ENCODE data around the gene ADH1A.

- TF ChIP-seq EZH2 (IDR thresholded peaks at IDR 0.05; ENCODE audit: low read length): no peak
- no peak for TF ChIP-seq CTCF (optimal IDR thresholded peaks at IDR 0.05 in 1 of 3, IDR thresholded peaks at IDR 0.05 in 1 of 3, conservative IDR thresholded peaks at IDR 0.05 in 1 of 3; ENCODE audit: extremely low read depth in 1 of 3, insufficient read depth in 2 of 3, low read length in 3 of 3)
Observed at GRCh38 chr4:99324979-99325378, 34.2 kb upstream of the ADH1A start.

Data from keratinocyte (primary cell).